Ureter (tissue), 1 donor: ENCODE data around the gene FERMT3. TPM values are rescaled to one million over a fixed set of nuclear protein-coding genes. Genes with fewer than 3 reads are reported as not detected.
"Not testable (repeated sequence)": the region's sequence is repeated elsewhere in the genome, so short reads cannot be mapped to it uniquely, and the experiment has no call there.

Experiments used
- DNase-seq: peaks from one replicate; pipeline ENCODE4 v3.0.0-alpha.2; 2020; ENCODE audit warnings: low spot score
- total RNA-seq: library from RNA; stranded (reverse); gene quantifications from one replicate; pipeline ENCODE4 v1.2.4, GENCODE V29; 2023
- donor health status: DM: yes; HTN: yes; CAD: no.

FERMT3 gene
- total RNA-seq, result 15.5 TPM

GRCh38 chr11:64206457-64207255 is at the start of gene FERMT3:
Gene FERMT3 (plus strand): TSS chr11:64206721. CDS start chr11:64207365, 644 bp downstream.
- no peak for DNase-seq

DNA sequence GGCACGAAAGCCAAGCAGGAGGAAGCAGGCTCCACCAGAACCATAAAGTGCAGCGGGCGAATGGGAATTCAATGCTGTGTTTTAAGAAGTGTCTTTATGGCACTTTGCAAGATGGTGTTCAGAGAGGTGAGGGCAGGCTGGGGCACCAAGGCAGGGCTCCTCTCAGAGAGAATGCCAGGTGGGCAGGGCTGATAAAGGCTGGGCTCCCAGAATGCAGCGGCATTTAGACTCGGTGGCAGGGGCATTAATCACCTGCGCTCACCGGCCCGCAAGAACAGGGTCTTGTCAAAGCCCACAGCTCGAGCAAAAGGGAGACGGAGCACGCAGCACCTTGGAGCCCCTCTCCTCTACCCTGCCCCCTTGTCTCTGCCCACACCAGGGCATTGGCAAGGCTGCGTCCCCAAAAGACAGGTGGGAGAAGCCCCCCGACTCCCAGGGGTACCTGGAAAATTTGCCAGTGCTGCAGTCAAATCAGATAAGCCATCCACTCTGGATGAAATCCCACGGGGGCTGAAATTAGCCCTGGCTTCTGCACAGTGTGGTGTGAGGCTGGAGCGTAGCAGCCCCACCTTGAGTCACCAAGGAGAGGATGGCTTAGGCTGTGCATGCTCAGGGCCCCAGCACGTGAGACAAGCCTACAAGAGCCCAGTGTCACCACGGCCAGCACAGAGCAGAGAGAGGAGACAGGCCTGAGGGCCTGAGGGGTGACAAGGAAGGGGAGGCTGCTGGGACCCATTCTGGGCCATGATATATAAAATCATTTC is 48.7 kb upstream of the FERMT3 start:
- DNase-seq, result no peak

DNA sequence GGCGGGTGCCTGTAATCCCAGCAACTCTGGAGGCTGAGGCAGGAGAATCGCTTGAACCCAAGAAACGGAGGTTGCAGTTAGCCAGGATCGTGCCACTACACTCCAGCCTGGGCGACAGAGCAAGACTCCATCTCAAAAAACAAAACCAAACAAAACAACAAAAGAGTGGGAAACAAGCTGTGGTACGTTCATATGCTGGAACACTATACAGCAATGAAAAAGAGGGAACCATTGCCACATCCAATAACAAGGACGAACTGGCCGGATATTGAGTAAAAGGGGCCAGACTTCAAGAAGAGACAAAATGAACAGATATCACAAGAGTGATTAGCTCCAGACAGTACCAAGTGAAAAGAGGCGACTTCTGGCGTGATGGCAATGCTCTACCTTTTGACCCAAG is 45.5 kb upstream of the FERMT3 start:
- DNase-seq, result no peak

DNA sequence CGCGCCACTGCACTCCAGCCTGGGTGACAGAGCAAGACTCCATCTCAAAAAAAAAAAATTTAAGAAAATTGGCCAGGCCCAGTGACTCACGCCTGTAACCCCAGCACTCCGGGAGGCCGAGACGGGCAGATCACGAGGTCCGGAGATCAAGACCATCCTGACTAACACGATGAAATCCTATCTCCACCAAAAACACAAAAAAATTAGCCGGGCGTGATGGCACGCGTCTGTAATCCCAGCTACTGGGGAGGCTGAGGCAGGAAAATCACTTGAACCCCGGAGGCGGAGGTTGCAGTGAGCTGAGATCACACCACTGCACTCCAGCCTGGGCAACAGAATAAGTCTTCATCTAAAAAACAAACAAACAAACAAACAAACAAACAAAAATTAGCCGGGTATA is 43.8 kb upstream of the FERMT3 start:
- not testable (repeated sequence) for DNase-seq

GRCh38 chr11:64163951-64164350 is 42.6 kb upstream of the FERMT3 start:
- no peak for DNase-seq

DNA sequence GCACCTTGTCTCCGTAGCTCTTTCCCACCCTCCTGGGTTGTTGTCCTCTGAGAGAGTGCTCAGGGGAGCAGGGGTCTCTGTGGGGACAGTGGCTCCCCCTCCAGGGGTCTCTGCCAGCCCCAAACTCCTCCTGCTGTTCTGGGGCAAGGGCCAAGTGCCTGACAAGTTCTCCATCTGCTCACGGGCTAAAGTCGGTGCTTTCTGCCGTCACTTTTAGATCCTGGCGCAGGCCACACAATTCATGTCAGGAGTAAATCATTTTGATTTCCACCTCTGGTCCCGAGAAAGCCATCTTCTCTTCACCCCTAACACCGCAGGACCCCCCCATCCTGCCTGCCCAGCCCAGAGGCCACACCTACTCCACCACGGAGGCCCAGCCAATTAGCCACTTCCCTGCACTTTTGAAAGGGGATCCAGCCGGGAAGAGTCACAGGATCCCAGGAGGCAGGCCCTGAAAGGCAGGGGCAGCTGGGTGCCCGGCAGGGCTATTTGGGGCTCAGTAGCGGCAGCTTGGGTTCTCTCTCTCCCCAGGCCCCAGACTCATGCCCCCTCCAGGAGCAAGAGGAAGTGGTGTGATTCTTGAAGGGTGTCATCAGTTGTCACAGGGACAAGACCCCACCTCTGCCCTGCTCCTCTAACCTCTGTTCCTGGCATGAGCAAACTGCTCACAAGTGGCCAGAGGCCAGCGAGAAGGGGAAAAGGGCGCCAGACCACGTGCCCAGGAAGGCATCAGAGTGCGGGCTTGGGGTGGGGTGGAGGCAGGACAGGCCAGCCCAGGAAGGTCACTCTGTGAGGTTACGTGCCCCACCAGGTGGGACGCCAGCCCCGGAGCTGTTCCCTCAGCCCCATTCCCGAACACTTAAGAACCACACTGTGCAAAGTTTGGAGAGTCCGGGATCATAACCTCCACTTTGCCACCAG is 41.9 kb upstream of the FERMT3 start:
- no peak for DNase-seq

DNA sequence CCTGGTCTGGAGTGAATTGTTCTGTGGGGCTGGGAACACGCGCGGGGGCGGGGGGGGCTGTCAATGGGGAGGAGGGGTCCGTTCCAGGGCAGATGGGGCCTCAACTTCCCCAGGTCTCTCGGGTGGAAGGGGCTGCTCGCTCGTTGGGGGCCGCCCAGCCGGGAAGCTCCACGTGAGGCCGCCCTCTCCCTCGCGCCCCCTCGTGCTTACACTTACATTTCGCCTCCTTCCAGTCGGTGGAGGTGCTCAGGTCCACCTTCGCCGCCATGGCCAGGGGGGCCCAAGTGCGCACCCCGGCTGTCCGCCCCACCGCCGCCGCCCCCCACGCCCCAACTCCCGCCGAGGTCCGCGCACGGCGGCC is 41.1 kb upstream of the FERMT3 start:
- no peak for DNase-seq

- DNase-seq, result peak; percentile 87
Observed at GRCh38 chr11:64165842-64166635, 40.5 kb upstream of the FERMT3 start, which contains the start of gene MACROD1. Gene MACROD1 (minus strand): TSS chr11:64166113. CDS start chr11:64165994, 119 bp downstream.

- DNase-seq, result no peak
Observed at GRCh38 chr11:64170419-64170818, 36.1 kb upstream of the FERMT3 start.

DNA sequence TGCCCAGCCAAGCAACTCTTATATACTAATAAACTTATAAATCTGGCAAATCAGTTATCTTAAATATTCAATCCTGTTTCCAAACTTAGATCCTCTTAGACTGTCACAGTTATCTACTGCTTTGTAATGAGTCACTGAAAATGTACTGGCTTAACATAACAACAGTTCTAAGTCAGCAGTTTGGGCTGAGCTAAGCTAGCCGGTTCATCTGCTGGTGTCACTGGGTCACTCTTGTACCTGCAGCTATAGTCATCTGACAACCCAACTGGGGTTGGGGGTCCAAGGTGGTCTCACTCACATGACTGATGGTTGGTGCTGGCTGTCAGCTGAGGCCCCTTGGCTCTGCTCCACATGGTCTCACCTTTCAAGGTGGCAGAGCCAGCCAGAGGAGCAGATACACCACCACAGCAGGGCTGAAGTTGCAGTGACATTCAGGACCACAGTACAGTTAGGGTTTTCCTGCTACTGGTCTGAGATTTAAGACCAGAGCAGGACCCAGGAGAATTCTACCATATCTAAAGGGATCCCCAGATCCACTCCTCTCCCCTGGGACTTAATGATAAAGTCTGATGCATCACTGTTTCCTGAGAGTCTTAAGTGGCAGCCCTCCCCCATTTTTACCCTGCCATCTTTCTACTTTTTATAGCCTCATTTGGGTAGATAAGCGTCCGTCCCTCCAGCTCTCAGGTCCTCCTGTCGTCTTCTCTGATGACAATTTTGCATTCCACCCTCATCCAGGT is 32.7 kb upstream of the FERMT3 start:
- DNase-seq, result no peak

- DNase-seq, result no peak
Observed at GRCh38 chr11:64176751-64177150, 29.8 kb upstream of the FERMT3 start.

DNA sequence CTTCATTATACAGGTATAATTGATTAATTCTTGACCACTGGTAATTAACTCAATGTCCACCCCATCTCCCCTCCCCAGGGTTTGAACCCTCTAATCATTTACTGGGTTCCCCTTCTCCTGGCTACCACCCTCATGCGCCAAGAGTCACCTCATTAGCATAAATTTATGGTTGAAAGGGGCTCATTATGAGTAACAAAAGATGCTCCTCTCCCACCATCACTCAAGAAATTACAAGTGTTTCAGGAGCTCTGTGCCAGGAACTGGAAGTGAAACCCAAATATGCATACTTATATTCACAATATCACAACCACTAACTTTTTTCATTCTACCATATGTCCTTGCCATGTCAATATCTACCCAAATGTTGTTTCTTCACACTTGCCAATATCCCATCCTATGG is 28.3 kb upstream of the FERMT3 start:
- no peak for DNase-seq

DNA sequence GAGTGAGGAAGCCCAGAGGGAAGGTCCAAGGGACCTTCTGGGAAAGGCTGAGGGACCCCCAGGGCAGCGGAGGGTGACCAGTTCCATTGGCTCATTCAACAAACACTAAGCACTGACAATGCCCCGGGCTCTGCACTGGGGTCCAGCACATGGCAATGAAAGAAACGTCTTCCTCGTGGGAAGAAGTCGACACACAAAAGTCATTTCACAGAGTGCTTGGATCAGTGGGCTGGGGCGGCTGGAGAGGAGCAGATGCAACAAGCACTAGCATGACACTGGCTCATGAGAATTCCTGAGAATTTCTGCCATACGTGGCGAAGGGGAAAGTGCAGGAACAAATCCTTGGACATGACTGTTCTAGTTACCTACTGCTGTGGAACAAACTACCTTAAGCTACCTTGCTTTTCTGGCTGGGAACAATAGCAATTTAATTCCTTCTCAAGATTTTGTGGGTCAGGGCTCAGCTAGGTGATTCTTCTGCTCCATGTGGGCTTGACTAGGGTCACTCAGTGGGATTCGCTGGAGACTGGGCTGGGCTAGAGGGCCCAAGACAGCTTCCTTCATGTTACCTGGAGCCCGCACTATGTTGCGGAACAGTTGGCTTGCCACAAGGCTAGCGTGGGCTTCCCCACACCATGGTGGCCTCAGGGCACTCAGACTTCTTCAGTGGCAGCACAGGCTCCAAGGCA is 27.4 kb upstream of the FERMT3 start:
- DNase-seq, result no peak

- peak; percentile 41 for DNase-seq
Observed at GRCh38 chr11:64180891-64181290, 25.6 kb upstream of the FERMT3 start.

GRCh38 chr11:64181506-64182411 is 24.8 kb upstream of the FERMT3 start:
- peak; percentile 95 for DNase-seq

DNA sequence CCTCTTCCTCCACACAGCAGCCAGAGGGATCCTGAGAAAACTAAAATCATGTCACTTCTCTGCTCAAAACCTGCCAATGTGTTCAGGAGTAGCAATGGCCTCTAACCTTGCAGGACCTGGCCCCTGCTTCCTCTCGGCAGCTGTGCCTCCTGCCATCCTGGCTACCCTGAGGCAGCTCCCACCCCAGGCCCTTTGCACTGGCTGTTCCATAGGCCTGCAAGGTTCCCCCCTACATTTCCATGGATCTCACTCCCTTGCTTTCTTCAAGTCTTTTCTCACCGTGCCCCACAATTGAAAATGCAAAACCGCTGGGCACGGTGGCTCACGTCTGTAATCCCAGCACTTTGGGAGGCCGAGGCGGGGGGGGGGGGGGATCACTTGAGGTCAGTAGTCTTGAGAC is 22.6 kb upstream of the FERMT3 start:
- no peak for DNase-seq

DNA sequence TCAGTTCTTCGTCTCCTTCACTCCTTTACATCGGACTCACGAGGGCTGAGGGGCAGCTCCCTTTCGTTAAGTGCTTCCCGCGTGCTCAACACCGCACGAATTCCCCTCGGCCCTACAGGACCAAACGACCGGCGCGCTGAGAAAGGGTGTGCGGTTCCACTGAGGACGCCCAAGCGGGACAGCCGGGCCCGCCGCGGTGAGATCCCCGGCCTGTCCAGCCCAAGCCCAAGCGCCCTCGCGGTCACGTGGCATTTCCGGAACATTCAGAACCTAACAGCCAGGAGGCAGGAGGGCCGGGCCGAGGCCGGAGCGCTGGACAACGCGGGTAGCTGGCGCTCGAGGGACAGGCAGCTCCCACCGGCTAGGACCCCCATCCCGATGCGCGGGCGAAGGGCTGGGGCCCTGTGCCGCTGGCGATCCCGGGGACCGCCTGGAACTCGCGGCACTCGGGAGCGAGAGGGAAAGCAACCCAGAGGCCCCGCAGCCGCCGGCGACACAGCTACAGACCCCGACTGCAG is 21.3 kb upstream of the FERMT3 start:
- DNase-seq, result peak; percentile 89

GRCh38 chr11:64185693-64186491 is 20.6 kb upstream of the FERMT3 start, which contains the start of gene STIP1:
Gene STIP1 (plus strand): TSS chr11:64186171. CDS start chr11:64186262, 91 bp downstream.
- DNase-seq, result peak; percentile 100
